Neural progenitor cell (in vitro differentiated cells): ENCODE measurements around the gene NBR1.
"Not testable (repeated sequence)": the region's sequence is repeated elsewhere in the genome, so short reads cannot be mapped to it uniquely, and the experiment has no call there.

Source experiments
- CTCF ChIP-seq: fragments of 200-600 bp; sonication (generic); IDR thresholded peaks from 2 replicates; pipeline ENCODE4 v1.5.1; 2017; ENCODE audit warnings: antibody characterized with exemption, mild to moderate bottlenecking
- EZH2 ChIP-seq: fragments of 200-600 bp; sonication (generic); IDR thresholded peaks from 2 replicates; pipeline ENCODE4 v1.6.1; 2017; ENCODE audit warnings: antibody characterized with exemption, mild to moderate bottlenecking, moderate library complexity

- TF ChIP-seq EZH2, CTCF: not testable (repeated sequence)
Observed at GRCh38 chr17:43165971-43166370, 5.0 kb upstream of the NBR1 start.
